SK-N-SH (cell line): ENCODE results near the gene TGFBR3. TPM values are rescaled to one million over a fixed set of nuclear protein-coding genes. Genes with fewer than 3 reads are reported as not detected.

Experiments used
- CTCF ChIA-PET: fragments of 300-600, 350-600 bp; formaldehyde crosslinking; extraction: SDS; loops from one replicate; lab custom pipeline; 2021; lab: Yijun Ruan, JAX
- POLR2A ChIA-PET: fragments of 350-600 bp; sonication (Branson Sonifier 250); formaldehyde crosslinking; extraction: SDS; loops from one replicate; lab custom pipeline; 2020; ENCODE audit warnings: antibody characterized with exemption, inconsistent platforms; lab: Yijun Ruan, JAX
- DNase-seq: peaks from one replicate; pipeline ENCODE4 v3.0.0; 2012
- H2AFZ ChIP-seq: fragments of 200-600 bp; sonication (generic); 2 replicates; pipeline ENCODE4 v1.8.1; 2016; ENCODE audit warnings: antibody characterized with exemption, mild to moderate bottlenecking, low read depth
- H3F3A ChIP-seq: fragments of 200-600 bp; sonication (generic); replicated peaks from 2 replicates; pipeline ENCODE3; 2016; ENCODE audit warnings: antibody characterized with exemption, mild to moderate bottlenecking; ENCODE audit not compliant: insufficient read depth
- H3K27ac ChIP-seq, 2 experiments: fragments of 200-500 bp in 1 of 2; fragments of 200-600 bp in 1 of 2; sonication (Bioruptor generic) in 1 of 2; sonication (generic), shearing (Covaris generic) in 1 of 2; 2 replicates each; pipeline versions ENCODE4 v1.5.1 to v1.6.1; 2014 to 2016; ENCODE audit warnings: low read depth in 2 of 2, inconsistent platforms in 1 of 2, low read length in 1 of 2, mild to moderate bottlenecking in 1 of 2, mixed read lengths in 1 of 2
- H3K27me3 ChIP-seq: fragments of 200-600 bp; sonication (generic), shearing (Covaris generic); 2 replicates; pipeline ENCODE4 v1.6.1; 2016; ENCODE audit warnings: mixed run types; ENCODE audit not compliant: insufficient read depth
- H3K36me3 ChIP-seq, 2 experiments: fragments of 200-500 bp in 1 of 2; fragments of 200-600 bp in 1 of 2; sonication (Bioruptor generic) in 1 of 2; sonication (generic) in 1 of 2; replicated peaks in 1 of 2; 2 replicates each; pipeline versions ENCODE3 to v1.5.1; 2014 to 2016; ENCODE audit warnings: low read length in 1 of 2, mild to moderate bottlenecking in 1 of 2; ENCODE audit not compliant: insufficient read depth in 2 of 2, control insufficient read depth in 1 of 2
- H3K4me1 ChIP-seq, 2 experiments: fragments of 200-500 bp in 1 of 2; fragments of 200-600 bp in 1 of 2; sonication (Bioruptor generic) in 1 of 2; sonication (generic), shearing (Covaris generic) in 1 of 2; 2 replicates each; pipeline versions ENCODE4 v1.5.1 to v1.6.1; 2014 to 2016; ENCODE audit warnings: low read depth in 1 of 2, low read length in 1 of 2, mixed run types in 1 of 2; ENCODE audit not compliant: insufficient read depth in 2 of 2, control insufficient read depth in 1 of 2
- H3K4me2 ChIP-seq: fragments of 200-600 bp; sonication (generic), shearing (Covaris generic); 2 replicates; pipeline ENCODE4 v1.6.1; 2017; ENCODE audit warnings: mixed run types
- H3K4me3 ChIP-seq, 2 experiments: fragments of 200-500 bp in 1 of 2; fragments of 200-600 bp in 1 of 2; sonication (Bioruptor generic) in 1 of 2; sonication (generic), shearing (Covaris generic) in 1 of 2; 2 replicates each; pipeline versions ENCODE4 v1.5.1 to v1.8.1; 2014 to 2016; ENCODE audit warnings: low read depth in 2 of 2, inconsistent platforms in 1 of 2, low read length in 1 of 2, mild to moderate bottlenecking in 1 of 2, mixed read lengths in 1 of 2, moderate library complexity in 1 of 2
- H3K79me2 ChIP-seq: fragments of 200-600 bp; sonication (generic); 2 replicates; pipeline ENCODE4 v1.8.1; 2017; ENCODE audit warnings: mild to moderate bottlenecking; ENCODE audit not compliant: insufficient read depth
- H3K9ac ChIP-seq: fragments of 200-600 bp; sonication (generic); 2 replicates; pipeline ENCODE4 v1.6.1; 2017; ENCODE audit warnings: mixed run types
- H3K9me2 ChIP-seq: fragments of 200-600 bp; sonication (generic); 2 replicates; pipeline ENCODE4 v1.6.1; 2017; ENCODE audit warnings: mixed run types
- H3K9me3 ChIP-seq: fragments of 200-600 bp; sonication (generic); 2 replicates; pipeline ENCODE4 v1.6.1; 2017; ENCODE audit warnings: mixed run types, mild to moderate bottlenecking, moderate library complexity
- H4K20me1 ChIP-seq: fragments of 200-600 bp; sonication (generic); 2 replicates; pipeline ENCODE4 v1.6.1; 2017; ENCODE audit warnings: mild to moderate bottlenecking, mixed run types; ENCODE audit not compliant: insufficient read depth
- EZH2phosphoT487 ChIP-seq: fragments of 200-600 bp; sonication (generic); IDR thresholded peaks from 2 replicates; pipeline ENCODE4 v1.6.1; 2017; ENCODE audit warnings: low read depth, mixed run types, mild to moderate bottlenecking, antibody characterized with exemption, moderate library complexity, borderline replicate concordance
- FOXJ3 ChIP-seq: sonication (generic); formaldehyde crosslinking; IDR thresholded peaks from 2 replicates; pipeline ENCODE4 v1.5.1; 2020; ENCODE audit warnings: mild to moderate bottlenecking, missing genetic modification reagents
- FOXM1 ChIP-seq: IDR thresholded peaks from 2 replicates; pipeline ENCODE4 v1.4.0; 2012; ENCODE audit warnings: low read depth, mild to moderate bottlenecking
- GABPA ChIP-seq: IDR thresholded peaks from 2 replicates; pipeline ENCODE4 v1.4.0; 2012; ENCODE audit warnings: low read depth, mild to moderate bottlenecking
- GATA2 ChIP-seq: sonication (generic); formaldehyde crosslinking; IDR thresholded peaks from 2 replicates; pipeline ENCODE4 v1.5.0; 2020; ENCODE audit warnings: mild to moderate bottlenecking, missing genetic modification reagents
- IRF3 ChIP-seq: fragments of 150-350 bp; IDR thresholded peaks from 2 replicates; pipeline ENCODE4 v1.6.1; 2016; ENCODE audit warnings: mild to moderate bottlenecking, low read depth, low read length
- JUND ChIP-seq: IDR thresholded peaks from 2 replicates; pipeline ENCODE4 v1.4.0; 2012
- MAX ChIP-seq: IDR thresholded peaks from 2 replicates; pipeline ENCODE4 v1.4.0; 2012; ENCODE audit warnings: low read depth
- NFIC ChIP-seq: IDR thresholded peaks from 2 replicates; pipeline ENCODE4 v1.4.0; 2012; ENCODE audit warnings: borderline replicate concordance
- NRF1 ChIP-seq: IDR thresholded peaks from 2 replicates; pipeline ENCODE4 v1.6.1; 2012; ENCODE audit warnings: low read depth, mild to moderate bottlenecking, low read length
- POLR2AphosphoS5 ChIP-seq: IDR thresholded peaks from 2 replicates; pipeline ENCODE4 v1.6.1; 2012; ENCODE audit warnings: low read depth, low read length
- RAD21 ChIP-seq: IDR thresholded peaks from 2 replicates; pipeline ENCODE4 v1.6.1; 2012; ENCODE audit warnings: mild to moderate bottlenecking, low read length
- RFX5 ChIP-seq: IDR thresholded peaks from 2 replicates; pipeline ENCODE4 v1.6.1; 2012; ENCODE audit warnings: mild to moderate bottlenecking, improper control_type of control experiment, low read length
- SIN3A ChIP-seq: IDR thresholded peaks from 2 replicates; pipeline ENCODE4 v1.6.1; 2012; ENCODE audit warnings: low read depth, mild to moderate bottlenecking, low read length, moderate library complexity, borderline replicate concordance
- SMC3 ChIP-seq: IDR thresholded peaks from 2 replicates; pipeline ENCODE4 v1.6.1; 2012; ENCODE audit warnings: low read depth, low read length, improper control_type of control experiment
- TAF1 ChIP-seq: IDR thresholded peaks from 2 replicates; pipeline ENCODE4 v1.6.1; 2012; ENCODE audit warnings: low read depth, mild to moderate bottlenecking, low read length, moderate library complexity, borderline replicate concordance
- TEAD4 ChIP-seq: IDR thresholded peaks from 2 replicates; pipeline ENCODE4 v1.4.0; 2012; ENCODE audit warnings: mild to moderate bottlenecking, borderline replicate concordance; ENCODE audit not compliant: insufficient read depth
- USF1 ChIP-seq: IDR thresholded peaks from 2 replicates; pipeline ENCODE4 v1.4.0; 2012; ENCODE audit warnings: low read depth, borderline replicate concordance
- USF2 ChIP-seq: fragments of 150-350 bp; IDR thresholded peaks from 2 replicates; pipeline ENCODE4 v1.6.1; 2017; ENCODE audit warnings: antibody characterized with exemption, low read length, low read depth, borderline replicate concordance
- YY1 ChIP-seq: IDR thresholded peaks from 2 replicates; pipeline ENCODE4 v1.4.0; 2012; ENCODE audit warnings: low read depth, mild to moderate bottlenecking
- WGBS: methylation state at CpG from one replicate; pipeline ENCODE4 v1.1.6; 2017; ENCODE audit warnings: low lambda C conversion rate; 5-methylcytosine and 5-hydroxymethylcytosine counted together
- polyA plus RNA-seq, 3 experiments: library from polyadenylated mRNA; depleted of rRNA; stranded (reverse); fragments of >200 nt; gene quantifications; 2 replicates each; pipeline ENCODE4 v1.2.3, GENCODE V29; 2012

Gene TGFBR3
- polyA plus RNA-seq, 1 of the 3 experiments (the other 2 are of a cell fraction) = 0.07 TPM

- TF ChIP-seq GATA2 (no peak), SMC3 (no peak)
These were observed 250.2 kb downstream of the TGFBR3 start (continued) for GRCh38 chr1:91635763-91636162.

- Histone ChIP-seq H3K9me3 (no peaks in the 10 kb centered on the region), H3K36me3 (no peaks in the 10 kb centered on the region), H3K4me1 (no peaks in the 10 kb centered on the region), H3K9ac (no peak overlapping the region), H3K79me2 (no peaks in the 10 kb centered on the region), H3K27me3 (no peaks in the 10 kb centered on the region; the same call in 1 of the 2 replicates)
- POLR2A ChIA-PET = no interaction called here
- no peak for DNase-seq
- TF ChIP-seq EZH2phosphoT487 = no peak
- no peak for TF ChIP-seq RFX5
- TF ChIP-seq FOXJ3 (CRISPR knock-in tag) = no peak
- TF ChIP-seq YY1 = no peak
- TF ChIP-seq JUND = no peak
- TF ChIP-seq MAX = no peak
- TF ChIP-seq TAF1 = no peak
- TF ChIP-seq IRF3 = no peak
- TF ChIP-seq GATA2 = no peak
- no peak for TF ChIP-seq USF1
- TF ChIP-seq SMC3 = no peak
- TF ChIP-seq, all 33 proteins: peak for 0
- Histone ChIP-seq H3K27ac (no peak overlapping the region), H3K9me2 (no peaks in the 10 kb centered on the region), H3K4me2 (no peak overlapping the region), H3F3A (no peaks in the 10 kb centered on the region), H3K4me3 (no peak overlapping the region), H4K20me1 (no peaks in the 10 kb centered on the region), H2AFZ (no peak overlapping the region)
- CTCF ChIA-PET = no interaction called here
- WGBS = 12% methylated on average over 3 of the region's 3 CpGs
These were observed 252.5 kb downstream of the TGFBR3 start for GRCh38 chr1:91633438-91633837.

GRCh38 chr1:91631718-91632330, 254.1 kb downstream of the TGFBR3 start:
- Histone ChIP-seq H3K4me2 (no peak overlapping the region), H3K9ac (no peak overlapping the region), H3K4me3 (no peak overlapping the region), H3K9me3 (no peaks in the 10 kb centered on the region), H3F3A (no peaks in the 10 kb centered on the region), H3K79me2 (no peaks in the 10 kb centered on the region), H3K4me1 (no peaks in the 10 kb centered on the region), H3K36me3 (no peaks in the 10 kb centered on the region), H3K27ac (no peak overlapping the region), H3K9me2 (no peaks in the 10 kb centered on the region), H4K20me1 (no peaks in the 10 kb centered on the region), H3K27me3 (no peaks in the 10 kb centered on the region; the same call in 1 of the 2 replicates), H2AFZ (no peak overlapping the region)
- no peak for DNase-seq
- WGBS = 30% methylated on average over 4 of the region's 4 CpGs
- POLR2A ChIA-PET = no interaction called here
- TF ChIP-seq GABPA (no peak), FOXM1 (no peak), SIN3A (no peak), RAD21 (no peak), NFIC (no peak), TEAD4 (no peak), NRF1 (no peak), YY1 (no peak), POLR2AphosphoS5 (no peak), USF2 (no peak)
- CTCF ChIA-PET = no interaction called here
